Stimulated activated naive CD8-positive, alpha-beta T cell treated with anti-CD3 and anti-CD28 coated beads, Interleukin-15, Interleukin-2, amounts not matched to agents 100 ng/mL and 50 ng/mL, for 24 hours (primary cell): ENCODE data around the gene MIF4GD.
A peak's percentile ranks its signal among the peaks of the same experiment; 100 is the strongest.

Experiments used
- H3K27ac Mint-ChIP-seq: one replicate; pipeline ENCODE4 v1.8.0; 2021; ENCODE audit warnings: mild to moderate bottlenecking, mixed read lengths
- H3K27me3 Mint-ChIP-seq: one replicate; pipeline ENCODE4 v1.8.0; 2021; ENCODE audit warnings: mixed read lengths
- H3K36me3 Mint-ChIP-seq: one replicate; pipeline ENCODE4 v1.8.0; 2021; ENCODE audit warnings: low read depth, mixed read lengths
- H3K4me1 Mint-ChIP-seq: one replicate; pipeline ENCODE4 v1.8.0; 2021; ENCODE audit warnings: low read depth, mixed read lengths
- H3K4me3 Mint-ChIP-seq: one replicate; pipeline ENCODE4 v1.8.0; 2021; ENCODE audit warnings: mild to moderate bottlenecking, mixed read lengths
- H3K9me3 Mint-ChIP-seq: one replicate; pipeline ENCODE4 v1.8.0; 2021; ENCODE audit warnings: mixed read lengths

Gene MIF4GD, protein sequence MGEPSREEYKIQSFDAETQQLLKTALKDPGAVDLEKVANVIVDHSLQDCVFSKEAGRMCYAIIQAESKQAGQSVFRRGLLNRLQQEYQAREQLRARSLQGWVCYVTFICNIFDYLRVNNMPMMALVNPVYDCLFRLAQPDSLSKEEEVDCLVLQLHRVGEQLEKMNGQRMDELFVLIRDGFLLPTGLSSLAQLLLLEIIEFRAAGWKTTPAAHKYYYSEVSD

DNA sequence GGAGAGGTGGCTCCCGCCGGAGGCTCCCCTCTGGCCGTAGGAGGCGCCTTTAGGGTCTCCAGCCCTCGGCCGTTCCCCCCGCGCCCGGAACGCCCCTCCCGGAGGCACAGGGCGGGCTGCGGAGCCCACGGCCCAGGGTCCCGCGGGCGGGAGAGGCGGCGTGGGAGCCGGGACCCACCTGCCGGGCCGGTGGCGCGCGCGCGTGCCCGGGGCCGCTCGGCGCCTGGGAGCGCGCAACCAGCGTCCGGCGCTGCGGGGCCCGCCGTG lies at the start of gene MIF4GD:
MIF4GD (minus strand) TSS at position 266 of the 267 bp plus-strand sequence. CDS start 1,036 bp downstream, outside the sequence.
- H3K36me3 Mint-ChIP-seq: peaks cover 44% of the 10 kb centered on the region
- H3K4me3 Mint-ChIP-seq: peak within 1 kb of the TSS; percentile 86
- no peaks in the 10 kb centered on the region for H3K9me3 Mint-ChIP-seq
- peak within 1 kb of the TSS; percentile 86 for H3K27ac Mint-ChIP-seq
- H3K27me3 Mint-ChIP-seq: no peaks in the 10 kb centered on the region
- peaks cover 45% of the 10 kb centered on the region for H3K4me1 Mint-ChIP-seq

DNA sequence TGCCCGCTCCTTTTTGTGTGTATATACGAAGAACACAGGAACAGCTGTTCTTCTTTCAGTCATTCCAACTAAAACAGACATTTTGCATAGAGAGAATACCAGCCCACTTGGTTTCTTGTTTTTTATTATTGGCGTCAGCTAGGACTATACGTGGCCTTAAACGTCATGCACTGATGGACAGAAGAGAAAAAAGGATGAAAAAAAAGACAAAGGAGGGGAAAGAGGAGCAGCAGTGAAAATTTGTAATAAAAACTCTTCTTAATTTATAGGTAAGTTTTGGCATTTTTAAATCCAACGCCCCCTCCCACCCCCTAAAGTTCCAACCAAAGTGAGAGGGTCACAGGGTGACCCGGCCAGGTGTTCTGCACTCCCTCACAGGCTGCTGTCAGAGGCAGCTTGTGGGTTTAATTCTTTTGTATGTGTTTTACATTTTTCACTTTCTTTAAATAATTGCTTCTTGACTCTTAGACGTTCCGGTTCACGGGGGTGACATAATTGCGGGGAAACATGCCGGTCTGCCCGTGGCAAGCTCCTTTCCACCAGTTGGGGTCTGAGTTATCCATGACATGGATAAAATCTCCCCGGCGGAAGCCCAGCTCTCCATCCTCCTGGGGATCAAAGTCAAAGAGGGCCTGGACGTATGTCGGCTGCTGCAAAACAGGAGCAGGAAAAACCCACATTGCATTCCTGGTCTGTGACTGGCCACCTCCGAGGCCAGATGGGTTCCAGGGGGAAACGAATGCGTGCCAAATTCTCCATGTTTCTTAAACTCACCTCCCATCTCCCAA lies 49.1 kb upstream of the MIF4GD start:
- Mint-ChIP-seq H3K27me3 (no peaks in the 10 kb centered on the region), H3K9me3 (no peaks in the 10 kb centered on the region), H3K36me3 (peaks cover 52% of the 10 kb centered on the region), H3K4me3 (no peak overlapping the region), H3K4me1 (peaks cover 37% of the 10 kb centered on the region), H3K27ac (no peak overlapping the region)

DNA sequence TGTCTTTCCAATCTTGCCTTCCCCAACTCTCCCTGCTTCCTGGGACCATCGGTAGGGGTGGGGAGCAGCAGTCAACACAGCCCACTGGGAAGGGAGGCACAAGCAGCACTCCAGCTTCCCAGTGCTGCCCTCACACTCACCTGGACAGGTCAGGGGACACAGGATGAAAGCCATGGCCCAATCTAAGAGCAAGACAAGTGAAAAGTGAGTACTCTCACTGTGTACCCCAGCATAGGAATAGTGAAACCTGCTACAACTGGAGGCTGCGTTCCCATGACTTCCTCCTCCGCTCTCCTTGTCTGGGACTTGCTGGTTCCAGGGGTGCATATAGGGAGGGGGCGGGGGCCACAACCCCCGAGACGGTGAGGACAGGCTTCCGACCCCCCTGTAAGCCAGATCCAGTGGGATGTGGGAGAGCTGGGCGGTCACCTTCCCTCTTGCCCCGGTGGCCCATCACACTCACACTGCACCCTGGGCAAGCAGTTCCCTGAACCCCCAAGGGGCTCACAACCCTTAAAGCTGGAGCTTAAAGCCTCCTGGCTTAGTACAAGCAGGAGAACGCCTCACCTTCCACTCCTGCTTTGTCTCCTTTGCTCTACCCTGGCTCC lies 47.7 kb upstream of the MIF4GD start:
- H3K27ac Mint-ChIP-seq: peak overlapping the region; percentile 29
- peaks cover 46% of the 10 kb centered on the region for H3K36me3 Mint-ChIP-seq
- no peak overlapping the region for H3K4me3 Mint-ChIP-seq
- no peaks in the 10 kb centered on the region for H3K9me3 Mint-ChIP-seq
- peaks cover 43% of the 10 kb centered on the region for H3K4me1 Mint-ChIP-seq
- no peaks in the 10 kb centered on the region for H3K27me3 Mint-ChIP-seq

DNA sequence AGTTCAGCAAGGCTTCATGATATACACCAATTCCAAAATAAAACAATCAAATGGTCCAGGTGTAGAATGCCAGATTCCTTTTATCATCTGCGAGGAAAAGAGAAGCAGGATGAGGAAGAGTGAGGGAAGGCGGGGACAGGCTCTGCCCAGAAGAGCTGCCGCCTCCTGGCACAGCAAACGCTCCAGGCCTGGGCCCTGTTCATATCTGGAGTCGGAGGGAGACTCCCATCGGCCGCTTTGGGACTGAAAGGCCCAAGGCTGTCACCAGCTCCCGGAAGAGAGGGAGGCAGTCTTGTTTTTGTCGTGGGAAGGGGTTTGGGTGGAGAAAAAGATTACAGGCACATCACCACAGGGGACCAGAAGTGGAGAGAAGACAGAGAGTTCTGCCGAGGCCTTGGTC lies 47.2 kb upstream of the MIF4GD start:
- Mint-ChIP-seq H3K36me3 (peaks cover 42% of the 10 kb centered on the region), H3K27me3 (no peaks in the 10 kb centered on the region), H3K9me3 (no peaks in the 10 kb centered on the region), H3K27ac (peak overlapping the region; percentile 29), H3K4me1 (peaks cover 42% of the 10 kb centered on the region), H3K4me3 (no peak overlapping the region)

DNA sequence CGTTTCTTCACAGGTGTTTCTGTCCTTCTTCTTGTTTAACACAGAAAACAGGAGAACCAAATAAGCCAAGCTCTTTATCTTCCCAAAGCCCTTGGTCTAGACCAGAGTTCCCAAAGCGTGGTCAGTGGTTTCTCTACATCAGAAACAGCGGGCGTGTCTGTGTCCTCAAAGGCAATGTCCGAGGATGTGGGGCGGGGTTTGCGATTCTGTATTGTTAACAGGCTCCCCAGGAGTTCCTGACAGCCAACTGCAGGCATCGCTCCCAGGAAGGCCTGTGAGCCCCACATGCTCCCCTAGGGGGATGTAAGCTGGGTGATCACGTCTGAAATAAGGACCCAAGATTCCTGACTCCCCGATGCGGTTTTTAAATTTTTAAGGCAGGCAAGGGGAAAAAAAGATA lies 46.6 kb upstream of the MIF4GD start:
- Mint-ChIP-seq H3K9me3 (no peaks in the 10 kb centered on the region), H3K27me3 (no peaks in the 10 kb centered on the region), H3K4me3 (no peak overlapping the region), H3K4me1 (peaks cover 43% of the 10 kb centered on the region), H3K27ac (peak overlapping the region; percentile 4), H3K36me3 (peaks cover 38% of the 10 kb centered on the region)

DNA sequence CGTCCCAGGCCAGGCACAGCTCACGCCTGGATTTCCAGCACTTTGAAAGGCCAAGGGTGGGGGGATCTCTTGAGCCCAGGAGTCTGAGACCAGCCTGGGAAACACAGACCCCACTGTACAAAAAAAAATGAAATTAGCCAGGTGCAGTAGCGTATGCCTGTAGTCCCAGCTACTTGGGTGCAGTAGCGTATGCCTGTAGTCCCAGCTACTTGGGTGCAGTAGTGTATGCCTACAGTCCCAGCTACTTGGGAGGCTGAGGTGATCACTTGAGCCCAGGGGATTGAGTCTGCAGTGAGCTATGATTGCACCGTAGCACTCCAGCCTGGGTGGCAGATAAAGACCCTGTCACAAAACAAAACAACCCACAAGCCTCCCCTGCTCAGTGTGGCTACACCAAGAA lies 45.2 kb upstream of the MIF4GD start:
- H3K36me3 Mint-ChIP-seq: peaks cover 31% of the 10 kb centered on the region
- no peaks in the 10 kb centered on the region for H3K27me3 Mint-ChIP-seq
- H3K9me3 Mint-ChIP-seq: no peaks in the 10 kb centered on the region
- peak overlapping the region; percentile 88 for H3K27ac Mint-ChIP-seq
- peak overlapping the region; percentile 20 for H3K4me3 Mint-ChIP-seq
- H3K4me1 Mint-ChIP-seq: peaks cover 49% of the 10 kb centered on the region

DNA sequence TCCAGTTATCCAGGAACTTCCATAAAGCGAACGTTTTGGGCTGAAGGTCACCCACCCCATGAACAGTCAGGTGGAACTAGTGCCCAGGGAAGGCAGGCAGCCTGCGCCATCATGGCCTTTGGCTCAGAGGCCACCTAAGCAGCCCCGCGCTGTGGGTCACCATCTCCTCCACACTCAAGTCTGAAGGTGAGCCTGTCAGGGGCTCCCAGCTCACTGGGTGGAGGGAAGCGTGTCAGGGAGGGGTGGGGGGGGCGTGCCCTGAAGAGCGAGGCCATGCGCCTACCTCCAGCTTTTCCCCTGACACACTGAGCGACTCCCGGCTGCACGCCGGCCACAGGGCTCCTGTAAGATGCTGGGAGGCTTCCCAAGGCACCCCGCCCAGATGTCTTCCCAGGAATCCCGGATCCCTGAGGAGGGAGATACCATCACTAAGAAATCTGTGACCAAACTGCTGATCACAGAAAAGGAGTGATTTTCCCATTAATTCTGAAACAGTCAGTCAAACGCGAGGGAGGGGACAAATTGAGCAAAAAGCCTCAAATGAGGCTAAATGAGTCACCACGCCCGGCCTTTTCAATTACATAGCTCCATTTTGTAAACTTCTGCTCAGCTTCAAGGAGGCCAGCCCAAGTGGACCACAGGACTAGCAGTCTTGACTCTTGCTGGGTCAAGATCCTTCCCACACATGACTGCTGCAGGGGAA lies 44.7 kb upstream of the MIF4GD start:
- Mint-ChIP-seq H3K27ac (peak overlapping the region; percentile 88), H3K4me1 (peaks cover 49% of the 10 kb centered on the region), H3K27me3 (no peaks in the 10 kb centered on the region), H3K9me3 (no peaks in the 10 kb centered on the region), H3K4me3 (peak overlapping the region; percentile 20), H3K36me3 (peaks cover 25% of the 10 kb centered on the region)

DNA sequence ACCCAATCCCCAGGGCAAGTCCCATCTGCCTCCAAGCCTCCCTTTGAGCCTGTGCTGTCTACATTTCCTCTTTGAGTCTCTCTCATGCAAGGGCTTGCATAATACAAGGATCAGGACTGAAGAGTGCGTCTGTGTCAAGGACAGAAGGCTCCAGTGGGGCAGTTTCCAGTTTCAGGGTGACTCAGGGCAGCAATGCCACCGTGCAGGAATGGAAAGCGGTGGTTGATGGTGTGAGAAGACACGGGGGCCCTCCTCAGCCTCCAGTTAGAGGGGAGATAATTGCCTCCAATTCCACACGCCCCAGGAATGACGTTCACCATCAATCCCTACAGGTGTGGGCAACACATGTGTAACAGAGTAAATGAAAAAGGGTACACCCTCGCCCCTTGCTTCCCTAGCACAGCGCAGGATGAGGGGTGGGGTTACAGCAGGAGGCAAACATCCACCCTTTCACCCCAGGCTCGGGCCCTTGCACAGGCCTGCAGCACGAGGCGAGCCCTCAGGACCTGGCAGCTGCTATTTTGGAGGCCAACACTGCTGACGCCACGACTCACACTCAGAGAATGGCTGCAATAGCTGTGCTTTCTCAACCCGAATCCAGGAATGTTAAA lies 43.0 kb upstream of the MIF4GD start:
- Mint-ChIP-seq H3K9me3 (no peaks in the 10 kb centered on the region), H3K27me3 (no peaks in the 10 kb centered on the region), H3K27ac (peak overlapping the region; percentile 79), H3K4me3 (peak overlapping the region; percentile 20), H3K4me1 (peaks cover 49% of the 10 kb centered on the region), H3K36me3 (peaks cover 14% of the 10 kb centered on the region)

DNA sequence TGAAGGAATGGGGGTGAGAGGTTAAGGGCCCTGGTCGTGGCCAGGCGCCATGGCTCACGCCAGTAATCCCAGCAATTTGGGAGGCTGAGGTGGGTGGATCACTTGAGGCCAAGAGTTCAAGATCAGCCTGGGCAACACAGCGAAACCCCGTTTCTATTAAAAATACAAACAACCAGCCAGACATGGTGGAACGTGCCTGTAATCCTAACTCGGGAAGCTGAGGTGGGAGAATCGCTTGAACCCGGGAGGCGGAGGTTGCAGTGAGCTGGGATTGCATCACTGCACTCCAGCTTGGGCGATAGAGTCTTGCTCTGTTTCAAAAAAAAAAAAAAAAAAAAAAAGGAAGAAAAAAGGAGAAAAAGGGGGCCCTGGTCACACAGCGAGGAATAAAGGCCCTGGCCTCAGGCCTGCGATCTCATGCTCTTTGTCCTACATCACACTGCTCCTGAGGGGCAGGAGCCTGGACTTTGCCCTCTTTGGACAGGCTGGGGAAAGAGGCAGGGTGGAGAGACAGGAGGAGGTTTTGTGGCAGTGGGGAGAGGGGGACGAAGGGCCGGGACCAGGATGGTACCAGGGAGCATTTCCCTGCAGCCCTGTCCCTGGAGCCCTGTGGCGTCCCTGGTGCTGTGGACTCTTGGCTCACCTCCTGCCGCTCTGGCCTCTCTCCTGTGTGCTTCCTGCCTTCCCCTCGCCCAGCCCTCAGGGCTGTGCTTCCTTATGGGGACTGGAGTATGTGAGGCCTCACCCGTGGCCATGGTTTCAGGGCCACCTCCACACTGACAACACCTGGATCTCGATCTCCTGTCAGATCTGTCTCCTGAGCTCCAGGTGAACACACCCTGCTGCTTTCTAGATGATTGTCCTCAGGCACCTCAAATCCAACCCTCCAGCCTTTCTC lies 38.0 kb upstream of the MIF4GD start:
- H3K4me3 Mint-ChIP-seq: no peak overlapping the region
- H3K27me3 Mint-ChIP-seq: no peaks in the 10 kb centered on the region
- no peak overlapping the region for H3K27ac Mint-ChIP-seq
- H3K9me3 Mint-ChIP-seq: no peaks in the 10 kb centered on the region
- no peaks in the 10 kb centered on the region for H3K36me3 Mint-ChIP-seq
- peaks cover 18% of the 10 kb centered on the region for H3K4me1 Mint-ChIP-seq

DNA sequence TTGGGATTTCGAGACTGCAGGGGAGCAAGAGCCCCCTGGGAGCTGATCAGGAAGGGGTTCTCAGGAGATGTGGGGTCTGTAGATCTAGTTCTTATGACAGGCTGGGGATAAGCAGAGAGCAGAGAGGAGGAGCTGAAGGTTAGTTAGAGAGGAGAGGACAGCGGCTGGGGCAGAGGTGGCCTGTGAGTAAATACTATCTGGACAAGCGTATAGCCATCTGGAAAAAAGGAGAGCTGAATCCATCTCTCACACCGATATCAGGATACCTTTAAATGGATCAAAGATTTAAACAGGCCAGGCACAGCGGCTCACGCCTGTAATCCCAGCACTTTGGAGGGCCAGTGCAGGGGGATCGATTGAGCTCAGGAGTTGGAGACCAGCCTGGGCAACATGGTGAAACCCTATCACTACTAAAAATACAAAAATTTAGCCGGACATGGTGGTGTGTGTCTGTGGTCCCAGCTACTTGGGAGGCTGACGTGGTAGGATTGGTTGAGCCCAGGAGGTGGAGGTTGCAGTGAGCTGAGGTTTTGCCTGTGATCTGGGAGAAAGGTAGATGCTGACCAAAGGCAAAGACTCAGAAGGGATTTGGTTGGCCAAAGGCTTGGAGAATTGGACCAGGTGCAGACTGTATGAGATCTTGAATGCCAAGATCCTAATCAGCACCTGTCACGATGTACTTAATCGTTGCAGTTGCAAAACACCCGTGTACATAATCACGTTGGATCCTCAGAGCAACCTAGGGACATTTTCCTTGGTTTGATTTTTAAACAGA lies 37.1 kb upstream of the MIF4GD start:
- no peaks in the 10 kb centered on the region for H3K27me3 Mint-ChIP-seq
- H3K9me3 Mint-ChIP-seq: no peaks in the 10 kb centered on the region
- no peak overlapping the region for H3K4me3 Mint-ChIP-seq
- no peaks in the 10 kb centered on the region for H3K36me3 Mint-ChIP-seq
- peaks cover 11% of the 10 kb centered on the region for H3K4me1 Mint-ChIP-seq
- H3K27ac Mint-ChIP-seq: no peak overlapping the region

DNA sequence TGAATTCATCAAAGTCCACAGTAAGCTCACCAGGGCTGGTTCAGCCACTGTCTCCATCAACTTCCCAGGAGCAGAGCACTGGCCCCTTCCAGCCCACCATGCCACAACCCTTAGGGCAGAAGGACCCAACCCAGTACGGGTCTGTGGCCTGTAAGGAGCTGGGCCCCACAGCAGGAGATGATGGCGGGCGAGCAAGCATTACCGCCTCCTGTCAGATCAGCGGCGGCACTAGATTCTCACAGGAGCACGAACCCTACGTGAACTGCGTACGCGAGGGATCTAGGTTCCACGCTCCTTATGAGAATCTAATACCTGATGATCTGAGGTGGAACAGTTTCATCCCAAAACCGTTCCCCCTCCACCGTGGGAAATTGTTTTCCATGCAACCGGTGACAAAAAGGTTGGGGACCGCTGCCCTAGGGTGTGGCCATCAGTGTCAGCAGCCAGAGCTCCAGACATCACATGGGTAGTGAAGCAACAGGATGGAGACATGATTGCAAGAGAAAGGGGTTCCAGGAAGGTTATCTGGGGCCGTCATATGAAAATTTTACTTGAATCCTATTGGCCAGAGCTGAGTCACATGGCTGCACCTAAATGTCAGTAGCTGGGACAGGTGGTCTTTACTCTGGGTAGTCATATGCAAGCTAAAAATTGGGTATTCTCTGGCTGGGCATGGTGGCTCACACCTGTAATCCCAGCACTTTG lies 30.6 kb upstream of the MIF4GD start:
- Mint-ChIP-seq H3K27ac (no peak overlapping the region), H3K36me3 (no peaks in the 10 kb centered on the region), H3K9me3 (no peaks in the 10 kb centered on the region), H3K4me3 (no peak overlapping the region), H3K27me3 (no peaks in the 10 kb centered on the region), H3K4me1 (peaks cover 20% of the 10 kb centered on the region)

DNA sequence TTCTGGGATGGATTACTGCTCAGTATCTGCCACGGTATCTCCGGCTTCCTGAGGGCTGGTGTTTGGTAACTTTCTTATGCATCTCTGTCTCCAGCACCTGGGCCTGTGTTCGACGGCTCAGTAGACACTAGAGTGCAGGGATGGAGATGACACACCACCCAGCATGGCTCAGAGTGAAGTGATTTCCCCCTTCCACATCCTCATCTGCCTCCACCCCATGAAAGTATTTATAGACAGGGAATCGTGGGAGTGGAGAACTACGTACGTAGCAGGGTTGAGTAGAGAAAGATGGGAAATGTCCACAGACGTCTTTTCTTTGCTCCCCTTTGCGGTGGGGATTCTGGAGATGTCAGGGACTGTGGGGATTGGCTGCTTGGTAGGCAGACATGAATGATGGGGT lies 30.0 kb upstream of the MIF4GD start:
- Mint-ChIP-seq H3K4me1 (peaks cover 26% of the 10 kb centered on the region), H3K36me3 (no peaks in the 10 kb centered on the region), H3K4me3 (no peak overlapping the region), H3K27me3 (no peaks in the 10 kb centered on the region), H3K9me3 (no peaks in the 10 kb centered on the region), H3K27ac (no peak overlapping the region)

DNA sequence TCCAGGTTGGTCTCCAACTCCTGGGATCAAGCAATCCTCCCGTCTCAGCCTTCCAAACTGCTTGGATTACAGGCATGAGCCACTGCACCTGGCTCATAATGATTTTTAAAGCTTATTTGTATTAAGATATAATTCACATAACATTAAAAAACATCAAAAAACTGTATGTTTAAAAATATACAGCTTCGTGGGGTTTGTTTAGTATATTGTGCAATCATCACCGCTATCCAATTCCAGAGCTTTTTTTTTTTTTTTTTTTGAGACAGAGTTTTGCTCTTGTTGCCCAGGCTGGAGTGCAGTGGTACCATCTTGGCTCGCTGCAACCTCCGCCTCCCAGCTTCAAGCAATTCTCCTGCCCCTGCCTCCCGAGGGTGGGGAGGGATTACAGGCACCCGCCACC lies 29.2 kb upstream of the MIF4GD start:
- H3K36me3 Mint-ChIP-seq: no peaks in the 10 kb centered on the region
- H3K4me3 Mint-ChIP-seq: no peak overlapping the region
- no peak overlapping the region for H3K27ac Mint-ChIP-seq
- H3K27me3 Mint-ChIP-seq: no peaks in the 10 kb centered on the region
- no peaks in the 10 kb centered on the region for H3K9me3 Mint-ChIP-seq
- H3K4me1 Mint-ChIP-seq: peaks cover 34% of the 10 kb centered on the region
